ENCODE data around the gene FBXW11.
"Not testable (repeated sequence)": the region's sequence is repeated elsewhere in the genome, so short reads cannot be mapped to it uniquely, and the experiment has no call there.

Gene FBXW11

DNA sequence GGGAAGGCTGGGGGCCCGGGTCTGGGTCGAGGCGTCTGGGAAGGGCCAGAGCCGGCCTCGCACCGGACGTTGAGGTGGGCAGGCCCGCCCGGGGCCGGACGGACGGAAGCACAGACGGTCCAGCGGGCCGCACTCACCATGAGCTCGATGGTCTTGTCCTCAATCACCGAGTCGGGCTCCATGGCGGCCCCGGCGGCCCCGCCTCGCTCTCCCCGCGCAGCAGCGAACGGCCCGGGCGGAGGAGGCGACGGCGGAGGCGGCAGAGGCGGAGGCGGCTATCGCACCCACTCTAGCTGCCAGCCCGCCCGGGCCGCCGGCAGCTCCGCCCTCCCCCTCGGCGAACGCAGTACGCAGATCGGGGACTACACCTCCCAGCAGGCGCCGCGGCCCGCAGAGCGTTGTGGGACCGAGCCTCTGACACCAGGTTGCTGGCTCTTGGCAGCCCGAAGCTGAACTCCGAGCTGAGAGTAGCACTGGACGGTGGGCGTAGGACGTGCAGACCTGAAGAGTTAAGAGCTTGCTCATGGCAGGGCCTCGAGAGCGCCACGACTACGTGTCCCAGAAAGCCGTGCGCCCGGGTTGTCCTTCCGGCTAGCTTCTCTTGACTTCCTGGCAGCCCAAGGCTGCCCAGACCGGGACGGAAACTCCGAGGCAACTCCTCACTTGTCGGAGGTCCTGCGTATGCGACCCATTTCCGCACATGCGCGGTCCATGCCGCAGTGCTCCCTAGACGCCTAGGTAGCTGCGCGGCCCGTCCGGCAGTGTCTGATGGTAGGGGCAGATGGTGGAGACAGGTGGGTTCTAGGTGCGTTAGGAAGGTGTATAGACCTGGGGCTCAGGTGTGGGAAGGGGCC is at the start of gene FBXW11:
TSS of gene FBXW11 (minus strand) at position 318 of the 854 bp plus-strand sequence. CDS start at position 182, 136 bp downstream.
- DNase-seq, result peak; percentile 87 to 90 (median 90)

DNA sequence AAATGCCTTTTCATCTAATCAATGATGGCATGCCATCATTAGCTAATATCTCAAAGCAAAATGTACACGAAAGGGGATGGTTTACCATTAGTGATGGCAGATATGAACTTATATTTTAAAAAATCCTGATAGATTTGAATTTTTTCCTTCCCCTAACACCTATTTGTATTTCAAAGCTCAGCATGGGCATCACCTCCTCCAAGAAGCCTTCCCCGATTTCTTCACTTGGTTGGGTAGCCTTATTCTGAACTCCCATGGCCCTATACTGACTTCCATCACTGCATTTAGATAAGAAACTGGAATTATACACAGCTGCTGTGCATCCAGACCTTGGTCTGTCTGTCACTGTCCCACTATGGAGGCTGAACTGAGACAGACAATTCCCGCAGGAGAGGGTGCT is 49.6 kb upstream of the FBXW11 start:
- DNase-seq, result no peak

DNA sequence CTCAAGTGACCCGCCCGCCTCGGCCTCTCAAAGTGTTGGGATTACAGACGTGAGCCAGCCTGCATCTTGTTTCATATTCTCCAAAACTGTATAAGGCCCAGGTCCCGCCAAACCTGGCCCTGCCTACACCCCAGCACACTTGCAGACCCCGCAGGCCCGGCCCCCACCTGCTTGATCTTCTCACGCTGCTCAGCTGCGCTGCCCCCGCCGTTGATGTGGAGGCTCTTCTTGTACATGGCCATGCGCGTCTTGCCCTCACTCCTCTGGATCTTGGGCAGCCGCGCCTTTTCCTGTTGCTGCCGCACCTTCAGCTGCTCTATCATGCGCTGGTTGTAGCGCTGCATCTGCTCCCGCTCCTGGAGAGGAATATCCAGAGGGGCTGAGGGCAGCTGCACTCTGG is 49.0 kb upstream of the FBXW11 start:
- DNase-seq, result no peak

DNA sequence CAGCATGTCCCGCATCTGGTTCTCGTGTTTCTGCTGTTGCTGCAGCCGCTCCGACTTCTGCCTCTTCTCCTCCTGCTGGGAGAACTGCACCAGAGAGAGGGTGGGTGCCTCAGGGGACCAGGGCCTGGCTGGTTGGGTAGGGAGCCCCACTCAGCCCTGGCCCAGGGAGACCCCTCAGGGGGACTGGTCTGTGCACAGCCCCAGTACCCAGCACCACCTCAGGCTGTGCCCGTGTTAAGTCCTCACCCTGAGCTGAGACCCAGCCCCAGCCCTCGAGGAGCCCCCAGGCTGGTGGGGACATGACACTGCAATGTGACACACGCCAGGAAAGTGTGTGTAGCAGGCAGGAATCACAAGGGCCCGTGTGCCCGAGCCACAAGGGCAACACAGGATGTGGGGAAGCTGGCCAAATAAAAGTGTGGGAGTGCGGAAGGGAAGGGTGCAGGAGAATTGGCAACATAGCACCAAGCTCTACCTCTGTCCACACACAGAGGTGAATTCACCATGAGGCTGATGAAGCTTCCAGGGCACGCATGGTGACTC is 48.2 kb upstream of the FBXW11 start:
- no peak for DNase-seq

DNA sequence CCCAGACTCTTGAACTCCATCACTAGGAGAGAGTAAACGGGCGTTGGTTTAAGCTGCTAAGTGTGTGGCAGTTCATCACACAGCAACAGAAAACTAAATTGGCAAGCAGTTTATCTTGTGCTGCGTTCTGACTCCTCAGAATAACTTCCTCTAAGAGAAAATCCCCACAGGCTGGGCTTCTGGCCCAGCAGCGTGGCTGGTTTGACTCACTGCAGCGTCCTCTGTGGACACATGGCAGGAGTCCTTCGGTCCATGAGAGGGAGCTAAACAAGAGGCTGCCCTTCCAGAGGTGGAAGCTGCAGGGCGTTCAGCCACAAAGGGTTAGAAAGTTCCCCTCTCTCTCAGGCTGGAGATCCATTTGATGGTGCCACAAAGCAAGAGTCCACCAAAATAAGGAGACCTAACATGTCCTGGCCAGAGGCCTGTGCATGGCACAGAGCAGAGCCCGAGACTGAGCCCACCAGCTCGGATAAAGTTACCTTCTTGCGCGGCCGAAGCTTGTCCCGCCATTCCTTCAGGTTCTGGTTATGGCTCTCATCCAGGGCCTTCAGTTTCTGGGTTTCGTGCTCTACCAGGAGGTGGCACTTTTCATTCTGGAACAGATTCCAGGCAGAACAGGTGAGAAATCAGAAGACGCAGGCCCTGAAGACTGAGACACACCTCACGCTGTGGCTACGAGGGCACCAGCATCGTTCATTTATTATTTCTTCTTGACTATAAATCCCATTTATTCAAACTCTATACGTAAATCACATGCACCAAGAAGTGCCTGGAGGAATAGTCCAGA is 46.2 kb upstream of the FBXW11 start:
- no peak for DNase-seq

DNA sequence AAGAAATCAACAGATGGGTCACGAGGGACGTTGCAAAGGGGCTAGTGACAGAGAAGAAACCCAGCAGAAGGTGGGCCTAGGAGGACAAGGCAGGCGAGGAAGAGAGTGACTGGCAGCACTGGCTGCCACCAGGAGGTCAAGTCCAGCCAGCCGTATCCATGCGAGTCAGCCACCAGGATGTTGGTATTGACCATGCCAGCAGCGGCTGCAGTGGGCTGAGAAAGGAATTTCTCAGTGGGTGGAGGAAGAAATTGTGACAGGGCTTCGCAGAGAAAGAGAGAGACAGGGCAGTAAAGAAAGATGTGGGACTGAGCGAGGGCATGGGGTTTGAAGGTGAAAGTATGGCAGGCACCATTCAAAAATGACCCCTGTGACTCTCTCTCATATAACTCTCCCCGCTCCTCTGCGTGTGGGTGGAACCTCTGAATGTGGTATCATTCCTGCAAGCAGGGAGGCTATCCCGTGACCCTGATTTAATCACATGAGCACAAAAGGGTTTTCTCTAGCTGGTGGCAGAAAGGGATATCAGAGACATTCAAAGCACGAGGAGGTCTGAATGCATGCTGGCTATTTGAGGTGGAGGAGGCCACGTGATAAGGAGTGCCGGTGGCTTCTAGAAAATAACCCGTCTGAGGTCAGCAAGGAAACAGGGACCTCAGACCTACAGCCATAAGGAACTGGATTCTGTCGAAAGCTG is 45.4 kb upstream of the FBXW11 start:
- no peak for DNase-seq

DNA sequence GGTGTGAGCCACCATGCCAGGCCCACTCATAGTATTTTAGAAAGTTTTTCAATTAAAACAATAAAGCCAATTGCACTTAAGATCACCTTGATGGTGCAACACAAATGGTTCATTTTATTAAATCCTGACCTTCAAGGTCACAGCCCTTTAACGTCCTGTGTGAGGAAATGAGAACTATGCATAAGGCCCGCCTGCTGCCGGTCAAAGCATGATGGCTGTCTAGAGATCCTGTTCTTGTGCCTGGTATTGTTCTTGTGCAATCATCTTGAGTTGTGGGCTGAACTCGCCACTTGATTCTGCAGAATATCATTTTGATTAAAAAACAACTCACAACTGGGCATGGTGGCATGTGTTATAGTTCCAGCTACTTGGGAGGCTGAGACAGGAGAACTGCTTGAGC is 43.6 kb upstream of the FBXW11 start:
- no peak for DNase-seq

DNA sequence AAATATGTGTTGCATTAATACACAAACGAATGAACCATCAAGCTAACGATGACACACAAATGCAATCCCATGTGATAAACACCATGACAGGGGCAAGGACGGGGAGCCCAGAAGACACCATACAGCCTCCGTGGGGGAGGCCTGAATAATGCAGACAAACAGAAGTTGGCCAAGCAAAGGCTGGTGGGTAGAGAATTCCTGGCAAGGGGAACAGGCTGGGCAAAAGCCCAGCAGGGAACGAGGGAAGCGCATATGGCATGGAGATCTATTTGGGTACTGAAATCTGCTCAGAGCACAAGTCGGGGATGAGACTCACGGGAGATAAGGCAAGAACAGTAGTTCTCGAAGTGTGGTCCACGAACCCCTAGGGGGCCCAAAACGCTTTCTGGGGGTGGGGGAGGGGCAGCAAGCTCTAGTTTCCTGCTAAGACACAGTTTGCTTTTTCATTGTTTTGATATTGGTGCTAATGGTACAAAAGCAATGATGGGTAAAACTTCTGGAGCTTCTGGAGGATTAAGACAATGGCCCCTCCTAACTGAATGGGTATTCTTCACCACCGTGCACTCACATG is 42.9 kb upstream of the FBXW11 start:
- no peak for DNase-seq

DNA sequence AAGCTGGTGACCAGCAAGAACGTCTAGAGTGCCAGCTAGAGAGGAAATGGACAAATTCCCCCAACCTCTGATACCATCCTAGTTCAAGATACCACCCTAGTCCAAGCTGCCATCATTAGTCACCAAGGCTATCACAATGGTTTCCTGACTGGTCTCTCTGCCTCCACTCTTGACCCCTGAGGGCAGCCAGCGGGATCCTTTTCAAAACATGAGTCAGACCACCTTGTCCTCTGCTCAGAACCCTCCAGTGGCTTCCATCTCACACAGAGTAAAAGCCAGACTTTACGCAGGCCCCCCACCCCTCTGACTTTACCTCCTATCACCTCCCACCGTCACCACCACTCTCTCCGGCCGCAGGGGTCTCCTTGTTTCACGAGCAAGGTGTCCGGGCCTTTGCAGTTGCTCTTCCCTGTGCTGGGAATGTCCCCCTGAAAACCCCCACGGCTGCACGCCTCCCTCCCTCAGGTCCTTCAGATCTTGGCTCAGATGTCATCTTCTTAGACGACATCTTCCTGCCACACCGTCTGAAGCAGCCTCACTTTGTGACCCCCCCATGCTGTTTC is 42.2 kb upstream of the FBXW11 start:
- no peak for DNase-seq

DNA sequence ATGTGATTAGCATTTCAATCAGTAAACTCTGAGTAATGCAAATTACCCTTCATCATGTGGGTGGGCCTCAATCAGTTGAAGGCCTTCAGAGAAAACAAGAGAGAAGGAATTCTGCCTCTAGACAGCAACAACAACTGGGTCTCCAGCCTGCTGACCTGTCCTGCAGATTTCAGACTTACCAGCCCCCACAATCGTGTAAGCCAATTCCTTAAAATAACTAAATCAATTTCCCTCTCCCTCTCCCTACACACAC is 41.7 kb upstream of the FBXW11 start:
- DNase-seq, result no peak

DNA sequence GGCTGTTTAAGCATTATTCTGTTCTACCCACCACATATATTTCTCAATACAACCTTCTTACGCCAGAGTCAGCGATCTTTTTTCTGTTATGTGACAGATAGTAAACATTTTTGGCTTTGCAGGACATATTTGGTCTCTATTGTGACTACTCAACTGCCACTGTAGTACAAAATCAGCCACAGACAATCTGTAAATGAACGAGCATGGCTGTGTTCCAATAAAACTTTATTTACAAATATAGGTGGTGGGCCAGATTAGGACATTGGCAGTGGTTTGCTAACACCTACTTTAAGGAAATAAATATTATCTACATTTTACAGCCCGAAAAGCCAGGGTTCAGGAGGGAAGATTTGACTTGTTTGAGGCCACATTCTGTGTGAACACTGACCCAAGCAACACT is 40.2 kb upstream of the FBXW11 start:
- no peak for DNase-seq

DNA sequence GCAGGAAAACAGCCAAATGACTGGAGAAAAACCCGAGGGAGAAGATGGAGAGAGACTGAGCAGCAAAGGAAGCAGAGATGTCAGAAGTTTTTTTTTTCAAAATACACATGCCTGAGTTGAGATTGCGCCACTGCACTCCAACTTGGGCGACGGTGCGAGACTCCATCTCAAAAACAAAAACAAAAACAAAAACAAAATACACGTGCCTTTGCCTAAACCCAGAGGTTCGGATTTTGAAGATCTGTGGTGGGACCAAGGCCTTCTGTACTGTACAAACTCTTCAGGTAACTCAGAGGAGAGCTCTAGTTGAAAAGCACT is 38.8 kb upstream of the FBXW11 start:
- no peak for DNase-seq

DNA sequence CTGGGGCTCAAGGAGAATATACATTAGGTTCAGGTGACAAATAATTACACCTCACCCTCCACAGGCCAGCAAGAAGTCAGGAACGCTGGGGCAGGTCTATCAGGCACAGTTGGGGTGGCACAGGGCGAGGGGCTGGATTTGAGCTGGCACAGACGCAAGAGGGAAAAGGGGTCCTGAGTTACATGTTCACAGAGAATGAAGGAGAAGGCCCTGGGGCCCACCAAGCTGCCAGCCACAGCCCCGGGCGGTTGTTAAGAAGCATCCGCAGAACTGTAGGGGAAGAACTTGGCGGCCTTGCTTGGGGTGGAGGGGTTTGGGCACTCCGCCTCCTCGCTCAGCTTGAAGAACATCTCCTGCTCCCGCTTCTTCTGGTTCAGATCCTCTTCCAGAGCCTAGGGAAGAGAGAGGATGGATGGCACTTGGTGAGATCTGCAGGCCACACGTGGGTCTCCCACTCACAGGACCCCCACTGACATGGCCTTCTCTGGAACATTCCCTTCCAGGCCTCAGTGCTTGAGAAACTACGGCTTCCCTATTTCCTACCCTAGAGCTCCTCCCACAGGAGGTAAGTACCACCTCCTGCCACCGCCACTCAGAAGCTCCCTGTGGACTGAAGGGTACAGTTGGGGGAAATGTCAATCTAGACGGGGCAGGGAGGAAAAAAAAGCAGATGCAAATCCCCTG is 38.3 kb upstream of the FBXW11 start:
- no peak for DNase-seq

DNA sequence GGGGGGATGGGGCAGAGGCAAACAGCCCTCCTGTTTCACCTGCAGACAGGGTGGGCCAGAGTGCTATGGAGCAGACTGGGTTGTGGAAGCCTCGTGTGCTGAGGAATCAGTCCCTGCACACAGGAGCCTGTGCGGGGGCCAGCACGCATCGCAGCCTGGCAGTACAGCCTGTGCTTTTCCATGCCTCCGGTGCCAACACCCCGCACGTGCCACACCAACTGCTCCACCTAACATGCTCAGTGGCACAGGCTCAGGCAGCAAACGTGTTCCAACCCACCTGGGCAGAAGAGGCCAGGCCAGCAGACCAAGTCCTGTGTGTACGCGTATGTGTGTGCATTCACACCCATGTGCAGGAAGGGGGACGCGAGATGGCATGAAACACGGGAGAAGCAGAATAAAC is 37.4 kb upstream of the FBXW11 start:
- no peak for DNase-seq

DNA sequence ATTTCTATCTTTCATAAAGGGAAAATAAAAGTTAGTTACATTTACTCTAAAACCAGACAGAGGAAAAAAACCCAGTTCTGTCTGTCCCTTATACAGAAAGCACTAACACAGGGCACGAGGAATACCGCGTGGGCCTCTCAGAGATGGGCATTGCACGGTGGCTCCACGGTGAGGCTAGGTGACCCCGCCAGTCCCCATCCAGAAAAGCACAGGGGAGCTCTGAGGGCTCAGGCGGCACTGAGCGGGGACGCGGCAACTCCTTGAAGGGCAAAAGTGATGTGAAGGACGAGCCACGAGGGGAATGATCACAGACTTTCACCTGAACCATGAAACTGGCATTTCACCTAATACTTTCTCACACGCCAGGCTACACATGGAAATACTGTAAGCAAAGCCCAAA is 35.7 kb upstream of the FBXW11 start:
- no peak for DNase-seq

DNA sequence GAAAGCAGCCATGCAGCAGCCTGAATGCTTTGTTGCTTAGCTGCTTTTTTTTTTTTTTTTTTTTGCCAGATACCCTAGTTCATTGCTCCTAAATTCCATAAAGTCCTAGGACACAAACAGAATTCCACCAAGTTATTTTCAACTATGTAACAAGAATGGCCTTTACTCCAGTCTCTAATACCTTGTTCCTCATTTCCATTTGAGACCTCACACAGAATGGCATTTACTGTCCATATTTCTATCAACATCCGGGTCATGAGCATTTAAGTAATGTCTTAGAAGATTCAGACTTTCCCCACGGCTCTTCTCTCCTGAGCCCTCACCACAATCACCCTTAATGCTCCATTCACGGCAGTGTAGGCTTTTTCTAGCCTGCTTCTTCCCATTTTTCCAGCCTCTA is 31.7 kb upstream of the FBXW11 start:
- no peak for DNase-seq

DNA sequence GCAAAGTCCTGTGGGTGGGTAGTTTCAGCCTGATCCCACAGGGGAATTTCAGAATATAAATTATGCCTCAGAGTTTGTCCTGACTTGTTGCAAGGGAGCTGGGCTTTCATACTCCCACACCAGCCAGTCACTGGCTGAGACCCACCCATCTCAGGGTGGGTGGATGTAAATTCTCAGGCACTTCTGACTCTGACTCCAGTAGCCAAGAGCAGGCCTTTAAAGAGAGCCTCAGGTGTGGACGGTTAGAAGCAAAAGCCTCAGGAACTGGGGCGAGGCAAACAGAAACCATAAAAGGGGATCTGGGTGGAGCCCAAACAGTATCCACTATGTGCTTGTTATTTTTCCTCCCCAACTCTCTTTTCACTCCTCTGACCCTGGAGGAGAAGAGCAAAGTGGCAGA is 28.6 kb upstream of the FBXW11 start:
- no peak for DNase-seq

DNA sequence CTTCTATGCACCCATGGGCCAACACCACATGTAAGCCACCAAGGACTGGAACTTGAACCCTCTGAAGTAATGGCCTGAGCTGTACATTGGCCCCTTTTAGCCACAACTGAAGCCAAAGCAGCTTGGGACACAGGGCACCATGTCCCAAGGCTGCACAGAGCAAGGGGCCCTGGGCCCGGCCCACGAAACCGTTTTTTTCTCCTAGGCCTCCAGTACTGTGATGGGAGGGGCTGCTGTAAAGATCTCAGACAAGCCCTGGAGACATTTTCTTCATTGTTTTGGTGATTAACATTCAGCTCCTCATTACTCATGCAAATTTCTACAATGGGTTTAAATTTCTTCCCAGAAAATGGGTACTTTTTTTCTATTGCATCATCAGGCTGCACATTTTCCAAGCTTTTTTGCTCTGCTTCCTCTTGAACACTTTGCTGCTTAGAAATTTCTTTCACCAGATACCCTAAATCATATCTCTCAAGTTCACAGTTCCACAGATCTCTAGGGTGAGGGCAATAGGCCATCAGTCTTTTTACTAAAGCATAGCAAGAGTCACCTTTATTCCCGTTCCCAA is 25.5 kb upstream of the FBXW11 start:
- DNase-seq, result no peak

DNA sequence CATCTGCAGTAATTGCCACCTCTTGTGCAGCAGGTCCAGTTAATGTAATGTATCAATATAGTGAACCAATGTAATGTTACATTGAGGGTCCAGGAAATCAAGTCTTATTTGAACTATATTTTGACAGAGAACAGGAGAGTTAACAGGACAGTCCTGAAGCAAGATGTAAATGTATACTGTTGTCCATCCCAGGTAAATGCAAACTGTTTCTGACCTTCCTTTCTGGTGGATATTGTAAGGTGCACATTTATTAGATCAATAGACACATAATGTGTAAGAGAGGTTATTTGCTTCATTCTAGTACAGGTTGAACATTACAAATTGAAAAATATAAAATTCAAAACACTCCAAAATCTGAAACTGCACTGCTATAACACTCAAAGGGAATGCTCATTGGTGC is 23.4 kb upstream of the FBXW11 start:
- DNase-seq, result no peak

DNA sequence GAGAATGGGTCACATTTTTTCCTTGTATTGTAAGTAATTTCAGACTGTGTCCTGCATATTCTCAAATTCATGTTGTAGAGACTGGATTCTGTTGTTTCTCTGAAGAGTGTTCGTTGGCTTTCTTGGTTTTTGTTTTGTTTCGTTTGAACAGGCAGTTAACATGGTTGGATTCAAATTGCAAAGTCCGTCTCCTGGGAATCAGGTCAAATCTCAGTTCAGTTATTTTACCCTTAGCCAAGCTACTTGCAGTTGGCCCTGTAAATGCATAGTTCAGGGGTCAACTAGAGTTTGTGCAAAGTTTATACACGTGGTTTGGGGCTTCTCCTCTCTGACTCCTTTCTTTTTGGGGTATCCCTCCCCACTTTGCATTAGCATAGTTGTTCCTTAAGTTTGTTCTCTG is 21.7 kb upstream of the FBXW11 start:
- no peak for DNase-seq

DNA sequence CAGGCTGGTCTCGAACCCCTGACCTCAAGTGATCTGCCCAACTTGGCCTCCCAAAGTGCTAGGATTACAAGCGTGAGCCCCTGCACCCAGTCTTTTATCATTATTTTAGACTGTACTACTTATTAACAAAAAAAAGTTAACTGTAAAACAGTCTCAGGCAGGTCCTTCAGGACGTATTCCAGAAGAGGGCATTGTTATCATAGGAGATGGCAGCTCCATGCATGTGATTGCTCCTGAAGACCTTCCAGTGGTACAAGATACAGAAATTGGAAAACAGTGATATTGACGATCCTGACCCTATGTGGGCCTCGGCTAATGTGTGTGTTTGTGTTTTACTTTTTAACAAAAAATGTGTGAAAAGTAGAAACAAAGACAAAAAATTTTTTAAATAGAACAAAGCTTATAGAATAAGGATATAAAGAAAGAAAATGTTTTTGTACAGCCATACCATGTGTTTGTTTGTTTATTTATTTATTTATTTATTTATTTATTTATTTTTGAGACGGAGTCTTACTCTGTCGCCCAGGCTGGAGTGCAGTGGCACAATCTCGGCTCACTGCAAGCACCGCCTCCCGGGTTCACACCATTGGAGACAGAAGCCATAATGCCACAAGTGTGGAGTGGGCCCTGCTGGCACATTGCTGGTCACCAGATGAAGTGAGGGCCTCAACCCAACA is 13.8 kb upstream of the FBXW11 start:
- DNase-seq, result not testable (repeated sequence)

DNA sequence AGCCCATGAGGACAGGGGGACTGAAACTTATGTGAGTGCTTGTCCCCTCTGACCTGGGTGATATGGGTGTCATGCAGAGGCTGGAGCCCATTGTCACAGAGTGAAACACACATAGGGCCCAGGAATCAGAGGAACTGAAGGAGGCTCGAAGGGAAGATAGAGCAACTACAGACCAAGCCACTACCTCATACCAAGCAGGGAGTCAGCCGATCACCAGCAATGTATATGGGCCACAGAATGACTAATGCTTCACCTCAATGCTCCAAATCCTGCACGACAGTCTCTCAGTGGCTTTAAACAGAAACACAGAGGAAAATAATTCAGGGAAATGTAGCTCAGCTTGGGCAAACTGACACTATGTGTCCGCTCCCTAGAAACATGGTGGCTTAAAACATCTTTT is 8.9 kb upstream of the FBXW11 start:
- DNase-seq, result no peak
